ENCODE results near the gene B3GNT3.

- TF ChIP-seq POLR2A (IDR thresholded peaks at IDR 0.05; ENCODE audit: low read depth, low read length), result no peak
- TF ChIP-seq POLR2AphosphoS5 (IDR thresholded peaks at IDR 0.05; ENCODE audit: low read depth, low read length), result no peak
- TF ChIP-seq TAF1 (IDR thresholded peaks at IDR 0.05; ENCODE audit: borderline replicate concordance, low read depth, low read length), result no peak
Measured at GRCh38 chr19:17811103-17811502, 16.2 kb downstream of the B3GNT3 start.
